Endothelial cell of umbilical vein (primary cell): ENCODE results near the gene CNKSR1. TPM values are rescaled to one million over a fixed set of nuclear protein-coding genes. Genes with fewer than 3 reads are reported as not detected.

ENCODE experiments used
- BruUV-seq: library from RNA; stranded (reverse); fragments of 400-500 nt; replicated peaks from 2 replicates; lab custom pipeline; 2021; lab: Mats Ljungman, UMichigan
- CTCF ChIA-PET: fragments of 300-600, 350-600 bp; sonication (Branson Sonifier 250); formaldehyde crosslinking; loops from one replicate; lab custom pipeline; 2021; ENCODE audit warnings: antibody characterized with exemption, inconsistent platforms; lab: Charles Lee
- POLR2A ChIA-PET: fragments of 300-600, 350-600 bp; sonication (Branson Sonifier 250); formaldehyde crosslinking; loops from one replicate; lab custom pipeline; 2021; ENCODE audit warnings: antibody characterized with exemption, inconsistent platforms; lab: Charles Lee
- DNase-seq: peaks from one replicate; pipeline ENCODE4 v3.0.0-alpha.2; 2011; ENCODE audit warnings: low read depth, low spot score
- FAIRE-seq: peaks from 2 replicates; lab custom pipeline; 2011; peaks lifted over from hg19 to GRCh38; lab: Jason Lieb, UNC
- H2AFZ ChIP-seq: 2 replicates; pipeline ENCODE4 v1.6.0; 2012; ENCODE audit warnings: low read depth, low read length, control low read depth, inconsistent platforms
- H3K27ac ChIP-seq: 2 replicates; pipeline ENCODE4 v1.5.1; 2011; ENCODE audit warnings: low read depth, mild to moderate bottlenecking, control low read depth, low read length, moderate library complexity; ENCODE audit not compliant: insufficient read depth
- H3K27me3 ChIP-seq, 2 experiments: 2 replicates each; pipeline versions ENCODE4 v1.6.0 to v1.6.1; 2011; ENCODE audit warnings: low read length in 2 of 2, mixed read lengths in 1 of 2; ENCODE audit not compliant: control insufficient read depth in 2 of 2, insufficient read depth in 2 of 2
- H3K36me3 ChIP-seq, 2 experiments: 2 replicates in 1 of 2; 3 replicates in 1 of 2; pipeline ENCODE4 v1.5.1; 2011; ENCODE audit warnings: low read length in 2 of 2, mild to moderate bottlenecking in 1 of 2, moderate library complexity in 1 of 2; ENCODE audit not compliant: control insufficient read depth in 2 of 2, insufficient read depth in 2 of 2; ENCODE audit errors: extremely low read depth in 1 of 2
- H3K4me1 ChIP-seq: 3 replicates; pipeline ENCODE4 v1.5.1; 2011; ENCODE audit warnings: mild to moderate bottlenecking, low read length; ENCODE audit not compliant: control insufficient read depth, insufficient read depth; ENCODE audit errors: extremely low read depth
- H3K4me2 ChIP-seq: 2 replicates; pipeline ENCODE4 v1.6.1; 2011; ENCODE audit warnings: low read length, control low read depth, mixed read lengths; ENCODE audit not compliant: insufficient read depth
- H3K4me3 ChIP-seq, 3 experiments: fragments of 200-600 bp in 1 of 3; sonication (generic), shearing (Covaris generic) in 1 of 3; replicated peaks in 1 of 3; 2 replicates each; pipeline ENCODE4 v1.5.1; 2011 to 2016; ENCODE audit warnings: control low read depth in 3 of 3, low read length in 3 of 3, mild to moderate bottlenecking in 2 of 3, inconsistent platforms in 1 of 3, low read depth in 1 of 3, moderate library complexity in 1 of 3; ENCODE audit not compliant: insufficient read depth in 1 of 3
- H3K79me2 ChIP-seq: 2 replicates; pipeline ENCODE4 v1.6.0; 2012; ENCODE audit warnings: low read length, inconsistent platforms; ENCODE audit not compliant: control insufficient read depth, insufficient read depth
- H3K9ac ChIP-seq: replicated peaks from 2 replicates; pipeline ENCODE3; 2011; ENCODE audit warnings: low read length, control low read depth; ENCODE audit not compliant: insufficient read depth; ENCODE audit errors: extremely low read depth
- H3K9me1 ChIP-seq: replicated peaks from 3 replicates; pipeline ENCODE4 v1.6.0; 2011; ENCODE audit warnings: mild to moderate bottlenecking, low read length; ENCODE audit not compliant: control insufficient read depth, insufficient read depth; ENCODE audit errors: extremely low read depth
- H3K9me3 ChIP-seq: replicated peaks from 2 replicates; pipeline ENCODE4 v1.5.1; 2012; ENCODE audit warnings: low read length, inconsistent platforms; ENCODE audit not compliant: control insufficient read depth, insufficient read depth
- H4K20me1 ChIP-seq: replicated peaks from 2 replicates; pipeline ENCODE3; 2011; ENCODE audit warnings: mild to moderate bottlenecking, low read length; ENCODE audit not compliant: control insufficient read depth, insufficient read depth; ENCODE audit errors: extremely low read depth
- EZH2 ChIP-seq: IDR thresholded peaks from 2 replicates; pipeline ENCODE4 v1.6.1; 2012; ENCODE audit warnings: borderline replicate concordance, low read depth, mild to moderate bottlenecking, moderate library complexity, low read length, inconsistent platforms; ENCODE audit not compliant: severe bottlenecking
- FOS ChIP-seq: IDR thresholded peaks from 2 replicates; pipeline ENCODE4 v1.6.1; 2011; ENCODE audit warnings: mild to moderate bottlenecking, low read length, moderate library complexity, borderline replicate concordance; ENCODE audit not compliant: insufficient read depth
- GATA2 ChIP-seq: IDR thresholded peaks from 2 replicates; pipeline ENCODE4 v1.7.0; 2011; ENCODE audit warnings: low read depth, mild to moderate bottlenecking, moderate library complexity, mixed read lengths, low read length; ENCODE audit not compliant: insufficient read length, insufficient read depth
- JUN ChIP-seq: IDR thresholded peaks from 2 replicates; pipeline ENCODE4 v1.6.1; 2011; ENCODE audit warnings: borderline replicate concordance, low read depth; ENCODE audit not compliant: insufficient read length, insufficient read depth
- MYC ChIP-seq: IDR thresholded peaks from one replicate; pipeline ENCODE4 v1.6.1; 2011; ENCODE audit warnings: mild to moderate bottlenecking, low read depth, low read length
- POLR2A ChIP-seq: IDR thresholded peaks from 2 replicates; pipeline ENCODE4 v1.6.1; 2012; ENCODE audit warnings: low read depth, mild to moderate bottlenecking, control low read depth, low read length
- POLR2AphosphoS5 ChIP-seq: IDR thresholded peaks from 2 replicates; pipeline ENCODE4 v1.6.1; 2012; ENCODE audit warnings: low read depth, mild to moderate bottlenecking, control low read depth, low read length, moderate library complexity; ENCODE audit not compliant: insufficient read depth
- dilution Hi-C: fragments of 300-500 bp; cut with MboI; formaldehyde crosslinking; loops from one replicate; pipeline ENCODE4 v1.15.0; 2019; ENCODE audit warnings: low sequenced_read_pairs; ENCODE audit not compliant: extremely low pct_ligation_motif_present
- intact Hi-C: fragments of 100-400 bp; cut with micrococcal nuclease; formaldehyde crosslinking; loops from one replicate; pipeline ENCODE4 v1.10.0; 2022
- polyA plus RNA-seq, 4 experiments: library from polyadenylated mRNA; depleted of rRNA in 3 of 4; stranded (reverse) in 3 of 4; unstranded in 1 of 4; fragments of >200 nt; gene quantifications; 2 replicates each; pipeline versions ENCODE4 v1.2.1 to v1.2.3, GENCODE V29; 2011 to 2012; ENCODE audit warnings: missing spikeins in 1 of 4
- total RNA-seq: library from RNA; stranded (reverse); gene quantifications from 2 replicates; pipeline ENCODE4 v1.2.3, GENCODE V29; 2021
- TF ChIP-seq, protein P1 (sequence below), 2 donors: IDR thresholded peaks; 1 replicate in 1 of 2; 2 replicates in 1 of 2; pipeline ENCODE4 v1.5.1; 2011; ENCODE audit warnings: low read length in 2 of 2, mild to moderate bottlenecking in 2 of 2, moderate library complexity in 2 of 2, control low read depth in 1 of 2, inconsistent platforms in 1 of 2, low read depth in 1 of 2; ENCODE audit not compliant: insufficient read depth in 1 of 2; ENCODE audit errors: extremely low read depth in 1 of 2
- TF ChIP-seq, protein P2 (sequence below): IDR thresholded peaks from 2 replicates; pipeline ENCODE4 v1.6.1; 2011; ENCODE audit not compliant: insufficient read depth, insufficient read length

Gene CNKSR1
- total and polyA plus RNA-seq, 2 donors (not counting 3 experiments of a cell fraction or from before 2014, with no cell fraction given), result 0.22 TPM; not detected in 1

DNA sequence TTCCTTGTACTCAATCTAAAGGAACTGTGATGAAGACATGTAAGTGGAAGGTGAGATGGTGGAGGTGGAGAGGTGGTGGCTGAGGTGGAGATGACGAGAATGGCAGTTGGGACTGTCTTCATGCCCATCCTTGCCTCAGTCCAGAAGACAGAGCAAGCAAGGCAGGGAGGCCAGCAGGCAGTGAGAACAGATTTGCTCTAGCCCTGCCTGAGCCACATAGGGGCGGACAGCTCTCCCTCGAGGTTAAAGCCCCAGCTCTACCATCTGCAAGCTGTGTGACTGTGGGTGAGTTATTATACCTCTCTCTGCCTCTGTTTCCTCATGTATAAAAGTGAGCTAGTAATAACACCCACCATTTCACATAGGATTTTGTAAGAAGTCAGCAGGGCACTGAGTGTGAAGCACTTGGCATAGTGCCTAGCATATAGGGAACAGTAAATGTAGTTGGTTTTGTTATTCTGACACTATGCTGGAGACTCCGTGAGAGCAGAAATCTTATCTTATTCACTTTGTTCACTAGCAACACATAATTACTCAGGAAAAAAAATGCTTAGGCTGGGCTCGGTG, 23.2 kb upstream of the CNKSR1 start:
- no peak overlapping the region for H3K9ac ChIP-seq
- no peaks in the 10 kb centered on the region for H3K9me3 ChIP-seq
- H3K27me3 ChIP-seq, result no peaks in the 10 kb centered on the region
- no peaks in the 10 kb centered on the region for H3K79me2 ChIP-seq
- H3K9me1 ChIP-seq, result no peaks in the 10 kb centered on the region
- H3K4me1 ChIP-seq, result peaks cover 32% of the 10 kb centered on the region
- no peak for FAIRE-seq
- no peaks in the 10 kb centered on the region for H3K36me3 ChIP-seq
- no peak overlapping the region for H2AFZ ChIP-seq
- TF ChIP-seq EZH2, result no peak
- no peak for TF ChIP-seq JUN
- TF ChIP-seq POLR2A, result no peak
- intact Hi-C loops (loop anchor here (10.0 kb wide), 1 partner anchor 249 kb away; the partner anchor contains the start of gene STMN1), dilution Hi-C loops (no loop called here)
- no TSS peak for BruUV-seq
- no peaks in the 10 kb centered on the region for H4K20me1 ChIP-seq
- no peak overlapping the region for H3K4me2 ChIP-seq
- ChIA-PET CTCF (interaction anchor here (5.6 kb wide), 2 partner anchors 10 to 16 kb away, joined by 36 to 69 read pairs; partner anchors contain the start of genes C1orf232 and ZNF593), POLR2A (no interaction called here)
- H3K4me3 ChIP-seq, result no peak overlapping the region
- no peak for DNase-seq
- H3K27ac ChIP-seq, result no peak overlapping the region

DNA sequence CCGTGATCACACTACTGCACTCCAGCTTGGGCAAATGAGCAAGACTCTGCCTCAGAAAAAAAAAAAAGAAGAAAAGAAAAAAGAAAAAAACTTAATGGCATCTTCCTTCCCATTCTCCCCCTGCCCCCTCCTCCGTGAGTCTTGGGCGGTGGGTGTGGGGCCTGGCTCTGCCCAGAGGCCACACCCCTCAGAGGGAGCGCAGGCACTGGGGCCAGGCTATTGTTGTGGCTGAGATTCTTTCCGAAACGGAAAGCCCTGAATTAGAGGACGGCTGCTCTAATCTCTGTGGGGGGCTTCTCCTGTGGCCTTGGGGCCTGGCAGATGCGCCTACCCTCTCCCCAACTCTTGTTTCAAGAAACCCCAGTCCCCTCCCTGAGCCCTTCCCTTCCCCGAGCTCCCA, 22.5 kb upstream of the CNKSR1 start:
- intact Hi-C loops, result loop anchor here (10.0 kb wide), 1 partner anchor 250 kb away; the partner anchor contains the start of gene STMN1
- H2AFZ ChIP-seq, result no peak overlapping the region
- no peak overlapping the region for H3K4me3 ChIP-seq
- no peaks in the 10 kb centered on the region for H3K36me3 ChIP-seq
- TF ChIP-seq MYC (no peak), JUN (no peak), FOS (no peak), GATA2 (no peak), POLR2A (no peak), POLR2AphosphoS5 (no peak), EZH2 (no peak)
- TF ChIP-seq, protein P1, sequence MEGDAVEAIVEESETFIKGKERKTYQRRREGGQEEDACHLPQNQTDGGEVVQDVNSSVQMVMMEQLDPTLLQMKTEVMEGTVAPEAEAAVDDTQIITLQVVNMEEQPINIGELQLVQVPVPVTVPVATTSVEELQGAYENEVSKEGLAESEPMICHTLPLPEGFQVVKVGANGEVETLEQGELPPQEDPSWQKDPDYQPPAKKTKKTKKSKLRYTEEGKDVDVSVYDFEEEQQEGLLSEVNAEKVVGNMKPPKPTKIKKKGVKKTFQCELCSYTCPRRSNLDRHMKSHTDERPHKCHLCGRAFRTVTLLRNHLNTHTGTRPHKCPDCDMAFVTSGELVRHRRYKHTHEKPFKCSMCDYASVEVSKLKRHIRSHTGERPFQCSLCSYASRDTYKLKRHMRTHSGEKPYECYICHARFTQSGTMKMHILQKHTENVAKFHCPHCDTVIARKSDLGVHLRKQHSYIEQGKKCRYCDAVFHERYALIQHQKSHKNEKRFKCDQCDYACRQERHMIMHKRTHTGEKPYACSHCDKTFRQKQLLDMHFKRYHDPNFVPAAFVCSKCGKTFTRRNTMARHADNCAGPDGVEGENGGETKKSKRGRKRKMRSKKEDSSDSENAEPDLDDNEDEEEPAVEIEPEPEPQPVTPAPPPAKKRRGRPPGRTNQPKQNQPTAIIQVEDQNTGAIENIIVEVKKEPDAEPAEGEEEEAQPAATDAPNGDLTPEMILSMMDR (IDR thresholded peaks at IDR 0.05; ENCODE audit: extremely low read depth in 1 of 2, insufficient read depth in 1 of 2, low read depth in 1 of 2, low read length in 2 of 2), result no peak
- TF ChIP-seq, protein P2, sequence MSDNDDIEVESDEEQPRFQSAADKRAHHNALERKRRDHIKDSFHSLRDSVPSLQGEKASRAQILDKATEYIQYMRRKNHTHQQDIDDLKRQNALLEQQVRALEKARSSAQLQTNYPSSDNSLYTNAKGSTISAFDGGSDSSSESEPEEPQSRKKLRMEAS, result no peak
- ChIA-PET POLR2A (no interaction called here), CTCF (interaction anchor here (2.8 to 5.6 kb wide), 3 partner anchors 10 to 50 kb away, joined by 18 to 69 read pairs (median 36); partner anchors contain the start of genes C1orf232 and ZNF593)
- dilution Hi-C loops, result no loop called here
- peaks cover 39% of the 10 kb centered on the region for H3K4me1 ChIP-seq
- FAIRE-seq, result no peak
- no peak overlapping the region for H3K27ac ChIP-seq
- no TSS peak for BruUV-seq
- DNase-seq, result peak; percentile 36
- no peak overlapping the region for H3K4me2 ChIP-seq
- no peaks in the 10 kb centered on the region for H3K27me3 ChIP-seq
- no peaks in the 10 kb centered on the region for H3K9me1 ChIP-seq
- no peaks in the 10 kb centered on the region for H4K20me1 ChIP-seq
- no peaks in the 10 kb centered on the region for H3K79me2 ChIP-seq
- H3K9ac ChIP-seq, result no peak overlapping the region
- H3K9me3 ChIP-seq, result no peaks in the 10 kb centered on the region
